HL-60/S4 (cell line): Measurements from ENCODE around the gene SPART.

Experiments used
- in situ Hi-C: fragments of 300-500 bp; cut with MboI; formaldehyde crosslinking; loops from 2 replicates; pipeline ENCODE4 v1.14.3; 2022; ENCODE audit warnings: low sequenced_read_pairs

The SPART gene

GRCh38 chr13:36355632-36356031, 9.4 kb upstream of the SPART start:
- in situ Hi-C loops, result no loop called here

- in situ Hi-C loops, result no loop called here
Observed at GRCh38 chr13:36354842-36355623, 8.8 kb upstream of the SPART start.

GRCh38 chr13:36353001-36353400, 6.8 kb upstream of the SPART start:
- in situ Hi-C loops, result no loop called here

- in situ Hi-C loops, result no loop called here
Observed at GRCh38 chr13:36352350-36352749, 6.2 kb upstream of the SPART start.

GRCh38 chr13:36347531-36348210, 1.5 kb upstream of the SPART start:
- in situ Hi-C loops, result loop anchor here (25.0 kb wide), 1 partner anchor 110 kb away; no protein-coding TSS in a partner anchor

GRCh38 chr13:36345438-36346221, 564 bp downstream of the SPART start:
- in situ Hi-C loops, result loop anchor here (25.0 kb wide), 1 partner anchor 108 kb away; no protein-coding TSS in a partner anchor

GRCh38 chr13:36344886-36345437, 1.2 kb downstream of the SPART start:
- in situ Hi-C loops, result loop anchor here (25.0 kb wide), 1 partner anchor 108 kb away; no protein-coding TSS in a partner anchor

GRCh38 chr13:36344173-36344572, 2.0 kb downstream of the SPART start:
- in situ Hi-C loops, result loop anchor here (25.0 kb wide), 1 partner anchor 107 kb away; no protein-coding TSS in a partner anchor

GRCh38 chr13:36343766-36344165, 2.4 kb downstream of the SPART start:
- in situ Hi-C loops, result loop anchor here (25.0 kb wide), 1 partner anchor 106 kb away; no protein-coding TSS in a partner anchor

GRCh38 chr13:36342715-36343114, 3.5 kb downstream of the SPART start:
- in situ Hi-C loops, result loop anchor here (25.0 kb wide), 1 partner anchor 105 kb away; no protein-coding TSS in a partner anchor

- in situ Hi-C loops, result loop anchor here (25.0 kb wide), 1 partner anchor 104 kb away; no protein-coding TSS in a partner anchor
Observed at GRCh38 chr13:36341718-36342117, 4.5 kb downstream of the SPART start.

GRCh38 chr13:36339600-36340155, 6.5 kb downstream of the SPART start:
- in situ Hi-C loops, result loop anchor here (25.0 kb wide), 1 partner anchor 102 kb away; no protein-coding TSS in a partner anchor

- in situ Hi-C loops, result loop anchor here (25.0 kb wide), 1 partner anchor 101 kb away; no protein-coding TSS in a partner anchor
Observed at GRCh38 chr13:36337938-36338641, 8.1 kb downstream of the SPART start.

- in situ Hi-C loops, result loop anchor here (25.0 kb wide), 1 partner anchor 96 kb away; no protein-coding TSS in a partner anchor
Observed at GRCh38 chr13:36332986-36333385, 13.2 kb downstream of the SPART start.

- in situ Hi-C loops, result loop anchor here (25.0 kb wide), 1 partner anchor 95 kb away; no protein-coding TSS in a partner anchor
Observed at GRCh38 chr13:36332255-36332654, 13.9 kb downstream of the SPART start.

- in situ Hi-C loops, result loop anchor here (25.0 kb wide), 1 partner anchor 94 kb away; no protein-coding TSS in a partner anchor
Observed at GRCh38 chr13:36331280-36331679, 14.9 kb downstream of the SPART start.

- in situ Hi-C loops, result loop anchor here (25.0 kb wide), 1 partner anchor 92 kb away; no protein-coding TSS in a partner anchor
Observed at GRCh38 chr13:36329361-36329760, 16.8 kb downstream of the SPART start.

- in situ Hi-C loops, result loop anchor here (25.0 kb wide), 1 partner anchor 92 kb away; no protein-coding TSS in a partner anchor
Observed at GRCh38 chr13:36328821-36329220, 17.4 kb downstream of the SPART start.

GRCh38 chr13:36325912-36326311, 20.3 kb downstream of the SPART start:
- in situ Hi-C loops, result loop anchor here (25.0 kb wide), 1 partner anchor 89 kb away; no protein-coding TSS in a partner anchor
